Measurements from ENCODE around the gene MUC15. TPM values are rescaled to one million over a fixed set of nuclear protein-coding genes. Genes with fewer than 3 reads are reported as not detected.

Gene MUC15
- total RNA-seq, 1 experiment from 2014 or later: not detected

DNA sequence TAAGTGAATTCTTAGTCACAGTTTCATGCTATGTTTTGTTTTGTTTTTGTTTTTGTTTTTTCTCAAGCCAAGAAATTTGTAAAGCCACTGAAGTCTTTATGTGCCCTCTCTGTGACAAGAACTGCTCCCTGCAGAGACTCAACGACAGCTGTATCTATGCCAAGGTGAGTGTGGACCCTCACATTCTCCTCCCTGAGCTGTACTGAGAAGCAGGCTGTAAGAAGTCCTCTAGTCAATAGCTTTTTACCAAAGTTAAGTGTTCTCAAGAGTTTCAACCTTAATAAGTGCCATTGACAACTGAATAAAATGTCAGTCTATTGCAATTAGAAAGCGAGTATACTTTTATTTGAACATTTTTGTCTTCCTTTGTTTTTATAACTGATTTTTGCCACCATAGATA is 18.9 kb downstream of the MUC15 start:
- Histone ChIP-seq H3K36me3 (ENCODE audit: low read depth, low read length) (no peaks in the 10 kb centered on the region), H3K79me2 (ENCODE audit: low read length) (no peaks in the 10 kb centered on the region), H3K27ac (ENCODE audit: low read length) (no peak overlapping the region), H3K9me2 (replicated peaks; ENCODE audit: low read length) (no peaks in the 10 kb centered on the region), H3K9me3 (ENCODE audit: low read length) (no peaks in the 10 kb centered on the region), H3F3A (ENCODE audit: low read length, unreplicated experiment) (no peaks in the 10 kb centered on the region), H2AFZ (ENCODE audit: low read length) (no peak overlapping the region), H3K4me3 (ENCODE audit: low read length) (no peak overlapping the region), H3K4me2 (ENCODE audit: low read length) (no peak overlapping the region), H3K9ac (ENCODE audit: low read length) (no peak overlapping the region), H3K27me3 (ENCODE audit: low read length) (peaks cover 37% of the 10 kb centered on the region), H3K4me1 (ENCODE audit: insufficient read depth, low read length) (no peaks in the 10 kb centered on the region), H4K20me1 (ENCODE audit: low read length) (no peaks in the 10 kb centered on the region)
- ATAC-seq (no peak), DNase-seq (no peak)
- TF ChIP-seq EZH2phosphoT487 (IDR thresholded peaks at IDR 0.05; ENCODE audit: borderline replicate concordance, low read length) (no peak), EZH2 (IDR thresholded peaks at IDR 0.05; ENCODE audit: low read length, unreplicated experiment) (no peak)
- TF ChIP-seq, protein P1, sequence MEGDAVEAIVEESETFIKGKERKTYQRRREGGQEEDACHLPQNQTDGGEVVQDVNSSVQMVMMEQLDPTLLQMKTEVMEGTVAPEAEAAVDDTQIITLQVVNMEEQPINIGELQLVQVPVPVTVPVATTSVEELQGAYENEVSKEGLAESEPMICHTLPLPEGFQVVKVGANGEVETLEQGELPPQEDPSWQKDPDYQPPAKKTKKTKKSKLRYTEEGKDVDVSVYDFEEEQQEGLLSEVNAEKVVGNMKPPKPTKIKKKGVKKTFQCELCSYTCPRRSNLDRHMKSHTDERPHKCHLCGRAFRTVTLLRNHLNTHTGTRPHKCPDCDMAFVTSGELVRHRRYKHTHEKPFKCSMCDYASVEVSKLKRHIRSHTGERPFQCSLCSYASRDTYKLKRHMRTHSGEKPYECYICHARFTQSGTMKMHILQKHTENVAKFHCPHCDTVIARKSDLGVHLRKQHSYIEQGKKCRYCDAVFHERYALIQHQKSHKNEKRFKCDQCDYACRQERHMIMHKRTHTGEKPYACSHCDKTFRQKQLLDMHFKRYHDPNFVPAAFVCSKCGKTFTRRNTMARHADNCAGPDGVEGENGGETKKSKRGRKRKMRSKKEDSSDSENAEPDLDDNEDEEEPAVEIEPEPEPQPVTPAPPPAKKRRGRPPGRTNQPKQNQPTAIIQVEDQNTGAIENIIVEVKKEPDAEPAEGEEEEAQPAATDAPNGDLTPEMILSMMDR (conservative IDR thresholded peaks at IDR 0.05; ENCODE audit: low read depth, low read length): no peak
- intact Hi-C loops (cut with micrococcal nuclease): no loop called here
- POLR2A ChIA-PET (ENCODE audit: unreplicated experiment): no interaction called here
- no TSS peak for BruUV-seq (replicated peaks)
- CTCF ChIA-PET: interaction anchor here (0.6 kb wide), 1 partner anchor 601 kb away, joined by 3 read pairs; no protein-coding TSS in a partner anchor

DNA sequence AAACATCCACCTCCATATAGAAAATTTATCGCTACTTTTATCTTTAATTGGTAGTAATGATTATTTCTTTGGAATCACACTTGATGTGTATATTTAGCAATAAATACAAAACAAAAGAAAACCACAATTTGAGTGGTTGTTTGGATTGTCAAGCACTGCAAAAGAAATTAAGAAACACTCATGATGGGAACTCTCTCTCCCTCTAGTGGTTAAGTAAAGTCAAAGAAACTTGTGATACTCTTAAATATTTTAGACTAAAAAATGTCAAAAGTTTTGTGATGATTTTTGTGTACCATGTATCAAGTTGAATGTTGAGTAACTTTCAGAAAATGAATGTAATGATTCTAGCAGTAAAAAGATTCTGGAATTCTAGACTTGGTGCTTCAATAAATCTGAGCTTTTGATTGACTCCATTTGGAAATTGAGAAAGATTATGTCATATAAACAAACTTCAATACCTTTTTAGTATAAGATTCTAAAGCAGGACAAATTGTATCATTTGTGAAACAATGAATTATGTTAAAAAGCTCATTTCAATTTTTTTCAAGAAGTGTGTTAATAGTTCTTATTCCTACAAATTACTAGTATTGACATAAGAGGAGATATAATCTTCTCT is 20.8 kb downstream of the MUC15 start:
- no peaks in the 10 kb centered on the region for H3K4me1 ChIP-seq (ENCODE audit: insufficient read depth, low read length)
- no TSS peak for BruUV-seq (replicated peaks)
- H2AFZ ChIP-seq (ENCODE audit: low read length): no peak overlapping the region
- no peaks in the 10 kb centered on the region for H3K36me3 ChIP-seq (ENCODE audit: low read depth, low read length)
- H3K9ac ChIP-seq (ENCODE audit: low read length): no peak overlapping the region
- no peak for ATAC-seq
- no peak overlapping the region for H3K27ac ChIP-seq (ENCODE audit: low read length)
- peaks cover 34% of the 10 kb centered on the region for H3K27me3 ChIP-seq (ENCODE audit: low read length)
- no peaks in the 10 kb centered on the region for H3K9me2 ChIP-seq (replicated peaks; ENCODE audit: low read length)
- CTCF ChIA-PET: no interaction called here
- TF ChIP-seq, protein P1 (conservative IDR thresholded peaks at IDR 0.05; ENCODE audit: low read depth, low read length): peak; percentile 59; the same call in 1 of the 2 replicates
- no peak for TF ChIP-seq EZH2 (IDR thresholded peaks at IDR 0.05; ENCODE audit: low read length, unreplicated experiment)
- H4K20me1 ChIP-seq (ENCODE audit: low read length): no peaks in the 10 kb centered on the region
- H3K4me3 ChIP-seq (ENCODE audit: low read length): no peak overlapping the region
- peak; percentile 12 for DNase-seq
- no peaks in the 10 kb centered on the region for H3K79me2 ChIP-seq (ENCODE audit: low read length)
- no peaks in the 10 kb centered on the region for H3K9me3 ChIP-seq (ENCODE audit: low read length)
- no peaks in the 10 kb centered on the region for H3F3A ChIP-seq (ENCODE audit: low read length, unreplicated experiment)
- no peak overlapping the region for H3K4me2 ChIP-seq (ENCODE audit: low read length)
- POLR2A ChIA-PET (ENCODE audit: unreplicated experiment): no interaction called here
- intact Hi-C loops (cut with micrococcal nuclease): loop anchor here (1.0 kb wide), 1 partner anchor 254 kb away; no protein-coding TSS in a partner anchor

DNA sequence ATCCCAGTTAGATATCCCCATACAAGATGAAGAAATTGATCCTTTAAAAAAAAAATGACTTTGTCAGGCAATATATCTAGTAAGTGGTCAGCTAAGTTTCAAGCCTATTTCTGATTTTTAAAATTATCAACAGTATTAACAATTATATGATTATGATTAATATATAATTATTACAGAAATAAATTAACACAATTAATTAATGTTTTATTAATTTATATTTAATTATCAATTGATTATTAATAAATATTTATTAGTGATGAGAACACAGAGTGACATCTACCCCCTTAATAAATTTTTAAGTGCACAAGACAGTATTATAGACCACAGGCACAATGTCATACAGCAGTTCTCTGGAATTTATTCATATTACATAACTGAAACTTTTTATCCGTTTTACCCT is 22.0 kb downstream of the MUC15 start:
- no peak overlapping the region for H3K4me2 ChIP-seq (ENCODE audit: low read length)
- no peak overlapping the region for H3K4me3 ChIP-seq (ENCODE audit: low read length)
- no peak overlapping the region for H3K9ac ChIP-seq (ENCODE audit: low read length)
- H3K9me3 ChIP-seq (ENCODE audit: low read length): no peaks in the 10 kb centered on the region
- DNase-seq (no peak), ATAC-seq (no peak)
- TF ChIP-seq, protein P1 (conservative IDR thresholded peaks at IDR 0.05; ENCODE audit: low read depth, low read length): no peak
- TF ChIP-seq EZH2 (IDR thresholded peaks at IDR 0.05; ENCODE audit: low read length, unreplicated experiment) (no peak), EZH2phosphoT487 (IDR thresholded peaks at IDR 0.05; ENCODE audit: borderline replicate concordance, low read length) (no peak)
- POLR2A ChIA-PET (ENCODE audit: unreplicated experiment): no interaction called here
- no peaks in the 10 kb centered on the region for H3K9me2 ChIP-seq (replicated peaks; ENCODE audit: low read length)
- intact Hi-C loops (cut with micrococcal nuclease): no loop called here
- H3F3A ChIP-seq (ENCODE audit: low read length, unreplicated experiment): no peaks in the 10 kb centered on the region
- no peaks in the 10 kb centered on the region for H3K36me3 ChIP-seq (ENCODE audit: low read depth, low read length)
- BruUV-seq (replicated peaks): no TSS peak
- CTCF ChIA-PET: no interaction called here
- no peaks in the 10 kb centered on the region for H4K20me1 ChIP-seq (ENCODE audit: low read length)
- no peak overlapping the region for H3K27ac ChIP-seq (ENCODE audit: low read length)
- no peaks in the 10 kb centered on the region for H3K79me2 ChIP-seq (ENCODE audit: low read length)
- H3K27me3 ChIP-seq (ENCODE audit: low read length): peaks cover 31% of the 10 kb centered on the region
- H2AFZ ChIP-seq (ENCODE audit: low read length): no peak overlapping the region
- H3K4me1 ChIP-seq (ENCODE audit: insufficient read depth, low read length): no peaks in the 10 kb centered on the region

All from PC-3 (cell line).